CD4-positive, alpha-beta T cell treated with Interleukin-15 for 1 hour (primary cell): ENCODE measurements around the gene MPPED1.

ENCODE experiments used
- DNase-seq: peaks from one replicate; pipeline ENCODE4 v3.0.0-alpha.2; 2020

The MPPED1 gene

GRCh38 chr22:43550024-43550620 lies 138.3 kb downstream of the MPPED1 start:
- no peak for DNase-seq

GRCh38 chr22:43550672-43551071 lies 138.9 kb downstream of the MPPED1 start:
- DNase-seq, result no peak

- no peak for DNase-seq
Measured at GRCh38 chr22:43553451-43554258, 141.8 kb downstream of the MPPED1 start.

- DNase-seq, result no peak
Measured at GRCh38 chr22:43554259-43554636, 142.4 kb downstream of the MPPED1 start.

- no peak for DNase-seq
Measured at GRCh38 chr22:43554694-43555365, 143.0 kb downstream of the MPPED1 start.

- DNase-seq, result no peak
Measured at GRCh38 chr22:43555561-43556515, 144.0 kb downstream of the MPPED1 start.
